AG09319 (cell line): ENCODE data around the gene CLDN6.

ENCODE experiments used
- DNase-seq: peaks from one replicate; pipeline ENCODE4 v3.0.0-alpha.2; 2010; ENCODE audit warnings: low read depth; ENCODE audit errors: extremely low read depth
- TF ChIP-seq, protein P1 (sequence below): IDR thresholded peaks from 2 replicates; pipeline ENCODE4 v1.5.1; 2011; ENCODE audit warnings: low read depth, mild to moderate bottlenecking, inconsistent platforms, low read length, moderate library complexity

CLDN6 gene

DNA sequence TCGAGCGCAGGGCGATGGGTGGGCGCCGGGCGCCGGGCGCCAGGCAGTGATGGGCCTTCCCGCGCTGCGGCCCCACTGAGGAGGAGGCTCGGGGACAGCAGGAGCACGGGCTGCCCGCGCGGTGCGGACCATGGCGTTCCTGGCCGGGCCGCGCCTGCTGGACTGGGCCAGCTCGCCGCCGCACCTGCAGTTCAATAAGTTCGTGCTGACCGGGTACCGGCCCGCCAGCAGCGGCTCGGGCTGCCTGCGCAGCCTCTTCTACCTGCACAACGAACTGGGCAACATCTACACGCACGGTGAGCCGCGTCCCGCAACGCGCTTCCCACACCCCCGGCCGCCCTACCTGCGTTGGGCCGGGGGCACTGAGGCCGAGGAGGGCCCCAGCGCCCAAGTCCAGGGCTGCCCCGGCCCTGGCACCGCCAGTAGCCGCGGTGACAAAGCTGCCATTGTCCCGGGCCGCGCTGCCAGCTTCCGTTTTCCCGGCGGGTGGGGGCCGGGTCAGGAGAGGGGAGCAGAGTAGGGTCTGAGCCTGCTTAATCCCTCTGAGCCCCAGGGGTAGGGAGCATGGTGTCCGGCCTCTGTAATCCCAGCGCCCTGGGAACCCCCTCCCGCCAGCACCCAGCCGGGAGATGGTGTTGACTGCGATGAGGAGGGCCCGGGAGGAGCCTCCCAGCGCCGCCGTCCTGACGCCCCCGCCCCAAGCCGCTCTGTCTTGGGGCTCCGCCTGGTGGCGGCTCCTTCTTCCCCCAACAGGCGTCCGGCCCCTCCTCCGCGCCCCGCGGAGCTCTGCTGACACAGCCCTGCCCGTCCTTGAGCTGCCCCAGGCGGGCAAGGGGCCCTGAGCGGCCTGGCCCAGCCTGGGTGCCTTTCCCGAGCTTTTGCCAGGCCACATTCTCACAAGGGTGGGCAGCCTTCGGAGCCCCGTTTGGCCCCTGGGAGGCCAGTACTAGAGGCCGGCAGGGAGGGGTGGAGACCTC, 48.1 kb downstream of the CLDN6 start:
- no peak for DNase-seq
- TF ChIP-seq, protein P1, sequence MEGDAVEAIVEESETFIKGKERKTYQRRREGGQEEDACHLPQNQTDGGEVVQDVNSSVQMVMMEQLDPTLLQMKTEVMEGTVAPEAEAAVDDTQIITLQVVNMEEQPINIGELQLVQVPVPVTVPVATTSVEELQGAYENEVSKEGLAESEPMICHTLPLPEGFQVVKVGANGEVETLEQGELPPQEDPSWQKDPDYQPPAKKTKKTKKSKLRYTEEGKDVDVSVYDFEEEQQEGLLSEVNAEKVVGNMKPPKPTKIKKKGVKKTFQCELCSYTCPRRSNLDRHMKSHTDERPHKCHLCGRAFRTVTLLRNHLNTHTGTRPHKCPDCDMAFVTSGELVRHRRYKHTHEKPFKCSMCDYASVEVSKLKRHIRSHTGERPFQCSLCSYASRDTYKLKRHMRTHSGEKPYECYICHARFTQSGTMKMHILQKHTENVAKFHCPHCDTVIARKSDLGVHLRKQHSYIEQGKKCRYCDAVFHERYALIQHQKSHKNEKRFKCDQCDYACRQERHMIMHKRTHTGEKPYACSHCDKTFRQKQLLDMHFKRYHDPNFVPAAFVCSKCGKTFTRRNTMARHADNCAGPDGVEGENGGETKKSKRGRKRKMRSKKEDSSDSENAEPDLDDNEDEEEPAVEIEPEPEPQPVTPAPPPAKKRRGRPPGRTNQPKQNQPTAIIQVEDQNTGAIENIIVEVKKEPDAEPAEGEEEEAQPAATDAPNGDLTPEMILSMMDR: peak; percentile 44

DNA sequence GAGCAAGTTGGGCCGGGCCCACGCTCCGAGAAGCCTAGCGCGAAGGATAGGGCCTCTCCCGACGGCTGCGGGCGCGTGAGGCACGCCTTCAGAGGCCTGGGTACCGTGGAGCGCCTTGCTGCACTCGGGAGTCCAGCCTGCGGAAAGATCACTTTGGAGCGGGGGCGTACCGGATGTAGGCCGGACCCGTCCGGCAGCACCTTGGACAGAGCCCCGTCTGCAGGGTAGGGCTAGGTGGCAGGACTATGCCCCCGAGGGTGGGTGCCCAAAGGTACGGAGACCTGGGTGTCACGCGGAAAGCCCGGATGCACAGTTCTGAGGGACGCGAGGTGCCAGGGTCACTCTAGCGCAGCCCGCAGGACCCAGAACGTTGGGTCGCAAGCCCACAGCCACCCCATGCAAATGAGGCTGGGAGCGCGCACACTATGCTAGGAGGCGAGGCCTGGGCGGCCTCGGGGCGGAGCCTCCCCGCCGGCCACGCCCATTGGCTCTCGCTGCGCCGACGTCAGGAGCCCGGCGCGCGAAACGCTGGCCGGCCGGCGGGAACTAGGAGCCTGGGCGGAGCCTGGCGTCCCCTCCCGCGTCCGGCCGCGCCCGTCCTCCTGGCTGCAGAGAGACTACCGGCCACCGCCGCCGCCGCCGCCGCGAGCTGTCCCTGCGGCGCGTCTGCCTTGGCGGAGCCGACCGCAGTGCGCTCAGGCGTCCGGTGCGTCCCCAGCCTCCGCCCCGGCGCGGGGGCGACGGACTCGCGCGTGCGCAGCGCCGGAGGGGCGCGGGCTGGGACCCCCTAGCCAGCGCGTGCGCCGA, 49.0 kb downstream of the CLDN6 start, which contains the start of gene PAQR4:
TSS of gene PAQR4 (plus strand) at position 611 of the 807 bp plus-strand sequence. CDS start 327 bp downstream, outside the sequence.
- DNase-seq: peak; percentile 44
- TF ChIP-seq, protein P1: no peak

DNA sequence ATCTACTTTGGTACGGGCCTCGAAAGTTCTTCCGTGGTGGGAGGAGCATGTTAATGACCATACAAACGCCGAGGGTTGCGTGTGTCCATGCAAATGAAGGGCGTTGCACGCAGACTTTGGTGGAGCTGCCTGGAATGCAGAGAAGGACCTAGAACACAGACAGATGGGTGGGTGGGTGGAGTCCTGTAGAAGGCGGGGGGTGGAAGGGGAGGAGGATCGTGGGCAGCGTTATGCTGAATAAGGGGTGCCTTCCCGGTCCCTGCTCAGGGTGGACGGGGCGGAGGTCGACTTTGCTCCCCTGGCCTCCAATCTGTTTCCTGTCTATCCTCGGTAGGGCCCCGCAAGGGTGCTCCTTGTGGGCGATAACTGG, 49.6 kb downstream of the CLDN6 start:
- TF ChIP-seq, protein P1: no peak
- no peak for DNase-seq

DNA sequence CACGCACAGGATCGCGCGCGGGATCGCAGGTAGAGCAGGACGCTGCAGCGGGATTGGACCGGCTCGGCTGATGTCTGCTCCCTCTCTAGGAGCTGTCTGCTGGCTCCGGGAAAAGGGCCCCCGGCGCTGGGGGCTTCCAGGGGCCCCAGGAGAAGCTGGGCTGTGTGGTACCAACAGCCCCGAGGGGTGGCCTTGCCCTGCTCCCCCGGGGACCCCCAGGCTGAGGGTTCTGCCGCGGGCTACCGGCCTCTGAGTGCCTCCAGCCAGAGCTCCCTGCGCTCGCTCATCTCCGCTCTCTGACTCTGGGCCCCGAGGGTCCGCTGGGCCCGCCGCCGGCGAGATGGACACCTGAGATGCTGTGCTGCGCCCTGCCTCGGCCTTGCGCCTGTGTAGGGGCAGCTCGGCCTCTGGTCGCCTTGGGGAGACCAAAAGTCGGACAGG, 50.2 kb downstream of the CLDN6 start:
- TF ChIP-seq, protein P1: no peak
- DNase-seq: no peak

DNA sequence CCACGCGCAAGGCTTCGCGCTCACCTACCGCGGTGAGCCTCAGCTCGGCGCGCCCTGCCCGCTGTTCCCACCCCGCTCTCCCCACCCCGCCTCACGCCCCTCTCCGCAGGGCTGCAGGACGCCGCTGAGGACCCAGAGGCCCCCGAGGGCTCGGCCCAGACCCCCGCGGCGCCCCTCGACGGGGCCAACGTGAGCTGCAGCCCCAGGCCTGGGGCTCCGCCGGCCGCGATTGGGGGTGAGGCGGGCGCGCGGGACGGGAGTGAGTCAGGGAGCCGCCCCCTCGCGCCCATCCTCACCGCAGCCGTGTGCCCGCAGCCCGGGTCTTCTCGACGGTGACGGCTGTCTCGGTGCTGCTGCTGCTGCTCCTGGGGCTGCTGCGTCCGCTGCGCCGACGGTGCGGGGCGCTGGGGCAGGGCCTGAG, 50.8 kb downstream of the CLDN6 start:
- no peak for DNase-seq
- TF ChIP-seq, protein P1: no peak

DNA sequence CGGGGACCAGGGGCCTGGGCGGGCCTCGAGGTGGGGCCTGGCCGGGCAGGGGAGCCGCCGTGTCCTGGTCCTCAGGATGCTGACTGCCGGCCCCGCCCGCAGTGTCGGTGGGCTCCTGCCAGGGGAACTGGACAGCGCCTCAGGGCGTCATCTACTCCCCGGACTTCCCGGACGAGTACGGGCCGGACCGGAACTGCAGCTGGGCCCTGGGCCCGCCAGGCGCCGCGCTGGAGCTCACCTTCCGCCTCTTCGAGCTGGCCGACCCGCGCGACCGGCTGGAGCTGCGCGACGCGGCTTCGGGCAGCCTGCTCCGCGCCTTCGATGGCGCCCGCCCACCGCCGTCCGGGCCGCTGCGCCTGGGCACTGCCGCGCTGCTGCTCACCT, 51.2 kb downstream of the CLDN6 start:
- no peak for DNase-seq
- TF ChIP-seq, protein P1: peak; percentile 5
